PC-9 (cell line): ENCODE measurements around the gene KCNJ6. TPM values are rescaled to one million over a fixed set of nuclear protein-coding genes. Genes with fewer than 3 reads are reported as not detected.

Source experiments
- BruUV-seq: library from RNA; stranded (reverse); fragments of 400-500 nt; replicated peaks from 2 replicates; lab custom pipeline; 2021; lab: Mats Ljungman, UMichigan
- CTCF ChIA-PET: fragments of 300-600 bp; sonication (Branson Sonifier 250); formaldehyde crosslinking; loops from one replicate; lab custom pipeline; 2022; ENCODE audit warnings: antibody characterized with exemption; lab: Charles Lee
- POLR2A ChIA-PET: fragments of 300-600 bp; sonication (Branson Sonifier 250); formaldehyde crosslinking; loops from one replicate; lab custom pipeline; 2022; ENCODE audit warnings: antibody characterized with exemption; ENCODE audit not compliant: unreplicated experiment; lab: Charles Lee
- DNase-seq, 2 experiments: peaks; one replicate each; pipeline versions ENCODE4 v3.0.0 to v3.0.0-alpha.2; 2015 to 2022; ENCODE audit warnings: mixed read lengths in 1 of 2
- H2AFZ ChIP-seq: fragments of 200-600 bp; sonication (generic); 2 replicates; pipeline ENCODE4 v1.8.1; 2017; ENCODE audit warnings: antibody characterized with exemption
- H3F3A ChIP-seq: fragments of 200-600 bp; sonication (generic); 2 replicates; pipeline ENCODE4 v1.8.1; 2017; ENCODE audit warnings: antibody characterized with exemption, mild to moderate bottlenecking, low read depth; ENCODE audit not compliant: insufficient read depth
- H3K27ac ChIP-seq: fragments of 200-600 bp; sonication (generic); 2 replicates; pipeline ENCODE4 v1.6.1; 2016; ENCODE audit warnings: mixed run types
- H3K27me3 ChIP-seq: fragments of 200-600 bp; sonication (generic); 2 replicates; pipeline ENCODE4 v1.6.1; 2016; ENCODE audit warnings: low read depth, mixed run types; ENCODE audit not compliant: insufficient read depth
- H3K36me3 ChIP-seq: fragments of 200-600 bp; sonication (generic); 2 replicates; pipeline ENCODE4 v1.6.1; 2016; ENCODE audit warnings: low read depth, mixed run types
- H3K4me1 ChIP-seq: fragments of 200-600 bp; sonication (generic); replicated peaks from 2 replicates; pipeline ENCODE4 v1.6.1; 2016; ENCODE audit warnings: mixed run types; ENCODE audit not compliant: insufficient read depth
- H3K4me2 ChIP-seq: fragments of 200-600 bp; sonication (generic); 2 replicates; pipeline ENCODE4 v1.6.1; 2017; ENCODE audit warnings: mixed run types
- H3K4me3 ChIP-seq: fragments of 200-600 bp; sonication (generic); 2 replicates; pipeline ENCODE4 v1.6.1; 2016; ENCODE audit warnings: mixed run types
- H3K79me2 ChIP-seq: fragments of 200-600 bp; sonication (generic); 2 replicates; pipeline ENCODE4 v1.6.1; 2017; ENCODE audit warnings: low read depth, mixed run types
- H3K9me2 ChIP-seq: fragments of 200-600 bp; sonication (generic); 2 replicates; pipeline ENCODE4 v1.8.1; 2017; ENCODE audit warnings: mild to moderate bottlenecking; ENCODE audit not compliant: insufficient read depth
- H3K9me3 ChIP-seq: fragments of 200-600 bp; sonication (generic); 2 replicates; pipeline ENCODE4 v1.8.1; 2016; ENCODE audit warnings: low read depth; ENCODE audit not compliant: insufficient read depth
- H4K20me1 ChIP-seq: fragments of 200-600 bp; sonication (generic); 2 replicates; pipeline ENCODE4 v1.8.1; 2017; ENCODE audit not compliant: insufficient read depth
- CTCF ChIP-seq: fragments of 200-600 bp; sonication (generic); conservative IDR thresholded peaks from 2 replicates; pipeline ENCODE4 v1.6.1; 2017; ENCODE audit warnings: mixed run types, antibody characterized with exemption, mild to moderate bottlenecking, moderate library complexity
- EZH2 ChIP-seq: fragments of 200-600 bp; sonication (generic); IDR thresholded peaks from 2 replicates; pipeline ENCODE4 v1.8.0; 2017; ENCODE audit warnings: antibody characterized with exemption, low read depth
- intact Hi-C: fragments of 100-400 bp; cut with micrococcal nuclease; formaldehyde crosslinking; loops from one replicate; pipeline ENCODE4 v1.10.0; 2022; ENCODE audit not compliant: unreplicated experiment
- total RNA-seq: library from RNA; stranded (reverse); gene quantifications from 2 replicates; pipeline ENCODE4 v1.2.3, GENCODE V29; 2021

KCNJ6 gene
- total RNA-seq, 1 experiment from 2014 or later = not detected

GRCh38 chr21:37767984-37768383, 148.3 kb downstream of the KCNJ6 start:
- DNase-seq = no peak
- H4K20me1 ChIP-seq = no peaks in the 10 kb centered on the region
- CTCF ChIA-PET = no interaction called here
- H3K4me1 ChIP-seq = no peaks in the 10 kb centered on the region
- H3K27me3 ChIP-seq = peaks cover 11% of the 10 kb centered on the region; the same call in 1 of the 2 replicates
- TF ChIP-seq EZH2 = no peak
- no peak for TF ChIP-seq CTCF
- H3K27ac ChIP-seq = no peak overlapping the region
- no peak overlapping the region for H2AFZ ChIP-seq
- BruUV-seq = no TSS peak
- H3K9me2 ChIP-seq = no peaks in the 10 kb centered on the region
- H3K9me3 ChIP-seq = no peaks in the 10 kb centered on the region
- H3K4me3 ChIP-seq = no peak overlapping the region
- no peaks in the 10 kb centered on the region for H3K36me3 ChIP-seq
- H3K79me2 ChIP-seq = no peaks in the 10 kb centered on the region
- no peaks in the 10 kb centered on the region for H3F3A ChIP-seq
- POLR2A ChIA-PET = no interaction called here
- H3K4me2 ChIP-seq = no peak overlapping the region
- intact Hi-C loops = no loop called here

- POLR2A ChIA-PET = no interaction called here
- DNase-seq = no peak
Measured at GRCh38 chr21:37766129-37766528, 150.1 kb downstream of the KCNJ6 start.

GRCh38 chr21:37765221-37765900, 150.9 kb downstream of the KCNJ6 start:
- no TSS peak for BruUV-seq
- H3K4me2 ChIP-seq = no peak overlapping the region
- no peaks in the 10 kb centered on the region for H3K9me3 ChIP-seq
- no peaks in the 10 kb centered on the region for H3K36me3 ChIP-seq
- CTCF ChIA-PET = interaction anchor here (0.6 kb wide), 1 partner anchor 120 kb away, joined by 9 read pairs; no protein-coding TSS in a partner anchor
- no peaks in the 10 kb centered on the region for H4K20me1 ChIP-seq
- TF ChIP-seq CTCF = no peak
- no peak for TF ChIP-seq EZH2
- H3F3A ChIP-seq = no peaks in the 10 kb centered on the region
- DNase-seq = no peak
- H3K27ac ChIP-seq = no peak overlapping the region
- H3K9me2 ChIP-seq = no peaks in the 10 kb centered on the region
- POLR2A ChIA-PET = no interaction called here
- H3K4me1 ChIP-seq = no peaks in the 10 kb centered on the region
- H3K4me3 ChIP-seq = no peak overlapping the region
- peaks cover 15% of the 10 kb centered on the region for H3K27me3 ChIP-seq
- H3K79me2 ChIP-seq = no peaks in the 10 kb centered on the region
- intact Hi-C loops = no loop called here
- no peak overlapping the region for H2AFZ ChIP-seq

More at GRCh38 chr21:37766129-37766528, 150.1 kb downstream of the KCNJ6 start:
- no TSS peak for BruUV-seq
- Histone ChIP-seq H3K4me1 (no peaks in the 10 kb centered on the region), H3K9me2 (no peaks in the 10 kb centered on the region), H3K4me2 (no peak overlapping the region), H3F3A (no peaks in the 10 kb centered on the region), H3K9me3 (no peaks in the 10 kb centered on the region), H2AFZ (no peak overlapping the region), H4K20me1 (no peaks in the 10 kb centered on the region), H3K27ac (no peak overlapping the region), H3K36me3 (no peaks in the 10 kb centered on the region), H3K27me3 (peaks cover 17% of the 10 kb centered on the region), H3K4me3 (no peak overlapping the region), H3K79me2 (no peaks in the 10 kb centered on the region)
- TF ChIP-seq EZH2 (no peak), CTCF (no peak)
- CTCF ChIA-PET = no interaction called here
- intact Hi-C loops = no loop called here
